Ovary (tissue), 9 donors: ENCODE measurements around the gene CLTRN. TPM values are rescaled to one million over a fixed set of nuclear protein-coding genes. Genes with fewer than 3 reads are reported as not detected.

Source experiments
- DNase-seq, 5 donors: peaks; one replicate each; pipeline ENCODE4 v3.0.0-alpha.2; 2019 to 2020
- H3K27ac ChIP-seq, 2 donors: fragments of 200-600 bp; one replicate each; pipeline versions ENCODE4 v1.5.1 to v1.8.0; 2019 to 2022
- H3K27me3 ChIP-seq: fragments of 200-600 bp; one replicate; pipeline ENCODE4 v1.8.0; 2022
- H3K36me3 ChIP-seq: fragments of 200-600 bp; sonication (generic); one replicate; pipeline ENCODE4 v1.5.1; 2019
- H3K4me1 ChIP-seq: one replicate; pipeline ENCODE4 v1.8.1; 2013; ENCODE audit warnings: mild to moderate bottlenecking, moderate library complexity; ENCODE audit not compliant: insufficient read depth
- H3K4me3 ChIP-seq: fragments of 200-600 bp; sonication (generic); one replicate; pipeline ENCODE4 v1.5.1; 2017
- H3K9me3 ChIP-seq, 2 donors: fragments of 200-600 bp in 1 of 2; sonication (generic) in 1 of 2; one replicate each; pipeline versions ENCODE4 v1.5.1 to v1.8.1; 2013 to 2019; ENCODE audit warnings: mild to moderate bottlenecking in 1 of 2, moderate library complexity in 1 of 2
- EP300 ChIP-seq: sonication (generic); formaldehyde crosslinking; IDR thresholded peaks from one replicate; pipeline ENCODE4 v1.6.1; 2017; ENCODE audit warnings: antibody characterized with exemption
- POLR2A ChIP-seq: fragments of 450-650 bp; IDR thresholded peaks from one replicate; pipeline ENCODE4 v1.6.1; 2017; ENCODE audit warnings: antibody characterized with exemption, mild to moderate bottlenecking, moderate library complexity
- WGBS, 3 donors: extraction: QIAGEN DNeasy Blood & Tissue Kit in 1 of 3; methylation state at CpG; one replicate each; pipeline versions ENCODE4 v1.1.5 to v1.1.7; 2013 to 2017; 5-methylcytosine and 5-hydroxymethylcytosine counted together
- intact Hi-C, 4 donors: fragments of 100-400 bp; cut with DNase I; formaldehyde crosslinking; loops; one replicate each; pipeline versions ENCODE4 v1.11.0 to v1.15.1; 2022 to 2023
- polyA plus RNA-seq, 2 donors: library from polyadenylated mRNA; stranded (reverse); fragments of 200-250 nt in 1 of 2; fragments of 350-450 nt in 1 of 2; fragmentation: Illumina TruSeq in 1 of 2; extraction: RNeasy Lipid Tissue Mini Kit (QIAGEN cat#74804) in 1 of 2; gene quantifications; one replicate each; pipeline ENCODE4 v1.2.3, GENCODE V29; 2013 to 2014
- total RNA-seq, 7 donors: library from RNA; depleted of rRNA in 2 of 7; stranded (reverse); fragments of >200 nt in 2 of 7; fragmentation: NEBNext Ultra II Directional in 3 of 7; extraction: Animal tissue kit (Norgen Biotek cat#: 25700) in 3 of 7; gene quantifications; one replicate each; pipeline versions ENCODE4 v1.1.0 to v1.2.4, GENCODE V29; 2016 to 2023
- TF ChIP-seq, protein P1 (sequence below), 3 donors: fragments of 450-650 bp in 2 of 3; fragments of 200-600 bp in 1 of 3; IDR thresholded peaks; one replicate each; pipeline versions ENCODE4 v1.5.1 to v1.8.0; 2016 to 2022; ENCODE audit warnings: antibody characterized with exemption in 3 of 3, mild to moderate bottlenecking in 1 of 3
- donor health status: DM: no; HTN: no; CAD: no; lungs with moderate emphysema.
- donor health status: DM: no; HTN: no; CAD: no.
- donor health status: Bipolar disorder and iron deficiency.
- donor health status: DM: yes; HTN: yes; CAD: no.
- donor health status: DM: no; HTN: no; CAD: no.
- donor health status: DM: yes; HTN: yes; CAD: no.

CLTRN gene
- total and polyA plus RNA-seq, 9 donors = 0.23 to 2.9 (median 1.2) TPM

DNA sequence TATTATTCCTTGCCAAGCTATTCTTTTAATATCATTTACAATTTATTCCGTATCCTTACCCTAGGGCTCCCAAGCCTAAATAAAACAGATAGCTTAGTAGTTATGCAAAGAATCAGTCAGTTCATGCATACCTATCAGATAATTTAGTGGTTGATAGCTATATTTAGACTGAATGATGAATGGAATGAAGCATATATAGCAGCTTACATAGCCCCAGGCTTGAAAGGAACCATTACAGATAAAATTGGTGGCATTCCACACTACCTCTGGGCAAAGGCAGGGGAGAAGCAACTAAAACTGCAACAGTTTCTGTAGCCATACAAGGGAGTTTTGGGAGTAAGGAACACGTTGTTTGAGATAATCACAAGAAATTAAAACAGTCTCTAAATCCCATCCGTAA, 66.6 kb downstream of the CLTRN start:
- Histone ChIP-seq H3K4me1 (no peaks in the 10 kb centered on the region), H3K27me3 (no peaks in the 10 kb centered on the region), H3K4me3 (no peak overlapping the region), H3K36me3 (no peaks in the 10 kb centered on the region), H3K27ac (no peak overlapping the region), H3K9me3 (no peaks in the 10 kb centered on the region)
- 31 to 41% (median 38%) methylated on average over 3 of the region's 3 CpGs for WGBS, 3 donors
- TF ChIP-seq POLR2A = no peak
- TF ChIP-seq, protein P1, sequence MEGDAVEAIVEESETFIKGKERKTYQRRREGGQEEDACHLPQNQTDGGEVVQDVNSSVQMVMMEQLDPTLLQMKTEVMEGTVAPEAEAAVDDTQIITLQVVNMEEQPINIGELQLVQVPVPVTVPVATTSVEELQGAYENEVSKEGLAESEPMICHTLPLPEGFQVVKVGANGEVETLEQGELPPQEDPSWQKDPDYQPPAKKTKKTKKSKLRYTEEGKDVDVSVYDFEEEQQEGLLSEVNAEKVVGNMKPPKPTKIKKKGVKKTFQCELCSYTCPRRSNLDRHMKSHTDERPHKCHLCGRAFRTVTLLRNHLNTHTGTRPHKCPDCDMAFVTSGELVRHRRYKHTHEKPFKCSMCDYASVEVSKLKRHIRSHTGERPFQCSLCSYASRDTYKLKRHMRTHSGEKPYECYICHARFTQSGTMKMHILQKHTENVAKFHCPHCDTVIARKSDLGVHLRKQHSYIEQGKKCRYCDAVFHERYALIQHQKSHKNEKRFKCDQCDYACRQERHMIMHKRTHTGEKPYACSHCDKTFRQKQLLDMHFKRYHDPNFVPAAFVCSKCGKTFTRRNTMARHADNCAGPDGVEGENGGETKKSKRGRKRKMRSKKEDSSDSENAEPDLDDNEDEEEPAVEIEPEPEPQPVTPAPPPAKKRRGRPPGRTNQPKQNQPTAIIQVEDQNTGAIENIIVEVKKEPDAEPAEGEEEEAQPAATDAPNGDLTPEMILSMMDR (IDR thresholded peaks at IDR 0.05) = no peak
- no peak for TF ChIP-seq EP300
- intact Hi-C loops = no loop called here
- DNase-seq = no peak

GRCh38 chrX:15594371-15594770, 70.2 kb downstream of the CLTRN start:
- Histone ChIP-seq H3K27ac (no peak overlapping the region), H3K4me1 (no peaks in the 10 kb centered on the region), H3K36me3 (no peaks in the 10 kb centered on the region), H3K9me3 (no peaks in the 10 kb centered on the region), H3K4me3 (no peak overlapping the region), H3K27me3 (no peaks in the 10 kb centered on the region)
- TF ChIP-seq, protein P1 (IDR thresholded peaks at IDR 0.05) = no peak
- TF ChIP-seq EP300 (no peak), POLR2A (no peak)
- intact Hi-C loops = no loop called here
- 36 to 56% (median 47%) methylated on average over 2 of the region's 2 CpGs for WGBS, 3 donors
- no peak for DNase-seq

DNA sequence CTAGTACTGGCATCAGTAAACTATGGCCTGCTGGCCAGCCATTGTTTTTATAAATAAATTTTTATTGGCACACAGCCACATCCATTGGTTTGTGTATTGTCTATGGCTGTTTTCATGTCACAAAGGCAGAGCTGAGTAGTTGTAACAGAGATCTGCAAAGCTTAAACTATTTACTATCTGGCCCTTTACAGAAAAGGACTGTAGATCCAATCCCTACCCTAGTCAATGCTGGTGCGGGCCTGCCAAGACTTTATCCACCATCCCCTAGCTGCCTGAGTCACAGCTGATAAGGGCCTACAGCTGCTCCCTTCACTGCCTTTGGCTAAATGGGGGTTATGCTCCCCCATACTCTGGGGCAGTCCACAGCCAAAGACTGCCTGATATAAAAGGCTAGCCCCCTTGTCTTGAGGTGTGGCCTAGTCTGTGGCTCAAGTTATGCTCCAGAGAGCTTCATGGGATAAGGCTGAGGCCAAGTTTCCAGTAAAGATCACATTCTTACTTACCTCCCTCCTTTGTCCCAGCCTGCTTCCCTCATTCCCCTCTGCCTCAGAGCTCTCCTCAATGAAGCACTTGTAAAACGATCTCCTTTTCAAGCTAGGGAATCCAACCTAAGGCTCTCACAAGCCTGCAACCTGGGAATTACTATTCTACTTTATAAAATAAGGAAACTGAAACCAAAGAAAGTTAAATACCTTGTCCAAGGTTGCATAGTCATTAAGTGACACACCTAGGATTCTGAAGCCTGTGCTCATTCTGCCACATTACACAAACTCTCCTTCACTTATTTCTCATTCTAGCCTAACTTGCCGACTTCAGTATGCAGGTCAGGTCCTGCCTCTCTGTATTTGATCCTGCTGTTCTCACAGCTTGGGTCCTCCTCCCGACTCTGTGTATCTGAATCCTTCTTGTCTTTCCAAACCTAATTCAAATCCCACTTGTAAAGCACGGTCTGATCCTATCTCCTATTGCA, 84.5 kb downstream of the CLTRN start:
- Histone ChIP-seq H3K36me3 (no peaks in the 10 kb centered on the region), H3K27me3 (no peaks in the 10 kb centered on the region), H3K4me1 (peaks cover 2% of the 10 kb centered on the region), H3K4me3 (no peak overlapping the region), H3K9me3 (no peaks in the 10 kb centered on the region), H3K27ac (peak overlapping the region in 1 of 2 donors; percentile 40)
- peak; percentile 23 to 47 (median 27) for DNase-seq
- no peak for TF ChIP-seq POLR2A
- no peak for TF ChIP-seq EP300
- TF ChIP-seq, protein P1 (IDR thresholded peaks at IDR 0.05) = no peak
- 36 to 42% (median 37%) methylated on average over 5 of the region's 5 CpGs for WGBS, 3 donors
- intact Hi-C loops = no loop called here

Other genes with a start within 250 kb of the CLTRN start
- gene PIR, start 171.5 kb downstream of the CLTRN start, total RNA-seq = 10 to 100 TPM in 6 of 7 donors, 1 to 10 TPM in 1; 8.2 to 23.7 (median 12.5) TPM
- gene PIR, start 171.5 kb downstream of the CLTRN start, polyA plus RNA-seq = 10 to 100 TPM; 17.9 to 23.7 TPM
- 1 to 10 TPM in 6 of 7 donors, under 1 TPM in 1; 0.50 to 1.7 (median 1.1) TPM for gene BMX, start 164.0 kb downstream of the CLTRN start, total RNA-seq
- 1 to 10 TPM; 1.5 to 3.9 TPM for gene BMX, start 164.0 kb downstream of the CLTRN start, polyA plus RNA-seq
- gene ACE2, start 63.8 kb downstream of the CLTRN start, total RNA-seq = 1 to 10 TPM in 5 of 7 donors, under 1 TPM in 2; 0.37 to 7.2 (median 2.3) TPM
- 10 to 100 TPM in 1 of 2 donors, 1 to 10 TPM in 1; 1.8 to 20.8 TPM for gene ACE2, start 63.8 kb downstream of the CLTRN start, polyA plus RNA-seq
- 10 to 100 TPM; 11.8 to 39.5 (median 26.9) TPM for gene CA5B, start 73.5 kb upstream of the CLTRN start, total RNA-seq
- gene CA5B, start 73.5 kb upstream of the CLTRN start, polyA plus RNA-seq = 10 to 100 TPM in 1 of 2 donors, 1 to 10 TPM in 1; 6.5 to 24.1 TPM
- 10 to 100 TPM in 5 of 7 donors, 1 to 10 TPM in 2; 4.4 to 12.7 (median 10.7) TPM for gene ZRSR2, start 125.7 kb upstream of the CLTRN start, total RNA-seq
- 10 to 100 TPM; 23.1 to 37.6 TPM for gene ZRSR2, start 125.7 kb upstream of the CLTRN start, polyA plus RNA-seq
- gene AP1S2, start 190.0 kb upstream of the CLTRN start, total RNA-seq = 10 to 100 TPM; 13.0 to 25.1 (median 16.6) TPM
- gene AP1S2, start 190.0 kb upstream of the CLTRN start, polyA plus RNA-seq = 10 to 100 TPM; 15.5 to 33.1 TPM